Retinal pigment epithelial cell (primary cell): Measurements from ENCODE around the gene LAGE3.

Experiments
- DNase-seq: peaks from one replicate; pipeline ENCODE4 v3.0.0-alpha.2; 2010; ENCODE audit warnings: low read depth
- H3K4me3 ChIP-seq: 2 replicates; pipeline ENCODE4 v1.5.1; 2011; ENCODE audit warnings: mild to moderate bottlenecking, low read length, control low read depth, moderate library complexity
- CTCF ChIP-seq: conservative IDR thresholded peaks from 2 replicates; pipeline ENCODE4 v1.5.1; 2011; ENCODE audit warnings: low read depth, low read length, control low read depth, inconsistent platforms

The LAGE3 gene

GRCh38 chrX:154478728-154479622 is at the start of gene LAGE3:
TSS of gene LAGE3 (minus strand) at chrX:154479281. CDS start at chrX:154478915, 366 bp downstream.
- peak; percentile 44 for DNase-seq
- TF ChIP-seq CTCF: no peak
- peak within 1 kb of the TSS; percentile 57 for H3K4me3 ChIP-seq

GRCh38 chrX:154526901-154527675 is 48.0 kb upstream of the LAGE3 start:
- DNase-seq: no peak
- peak; percentile 57 for TF ChIP-seq CTCF
- peak overlapping the region; percentile 18 for H3K4me3 ChIP-seq

GRCh38 chrX:154525606-154526490 is 46.8 kb upstream of the LAGE3 start:
- TF ChIP-seq CTCF: no peak
- no peak for DNase-seq
- H3K4me3 ChIP-seq: no peak overlapping the region

GRCh38 chrX:154519389-154519788 is 40.3 kb upstream of the LAGE3 start:
- H3K4me3 ChIP-seq: no peak overlapping the region
- DNase-seq: no peak
- TF ChIP-seq CTCF: no peak

GRCh38 chrX:154517101-154517781 is 38.2 kb upstream of the LAGE3 start:
- no peak for DNase-seq
- H3K4me3 ChIP-seq: no peak overlapping the region
- no peak for TF ChIP-seq CTCF

- DNase-seq: no peak
- peak overlapping the region; percentile 51 for H3K4me3 ChIP-seq
- TF ChIP-seq CTCF: no peak
These were observed 37.6 kb upstream of the LAGE3 start for GRCh38 chrX:154516656-154517100.
